PFSK-1 (cell line): Measurements from ENCODE around the gene PPP1R18.

ENCODE experiments used
- POLR2AphosphoS5 ChIP-seq: IDR thresholded peaks from 2 replicates; pipeline ENCODE4 v1.6.1; 2012; ENCODE audit warnings: low read depth, mild to moderate bottlenecking, control low read depth, low read length, moderate library complexity
- REST ChIP-seq, 2 experiments: IDR thresholded peaks; 2 replicates each; pipeline versions ENCODE4 v1.6.1 to v1.8.0; 2011 to 2012; ENCODE audit warnings: low read depth in 2 of 2, low read length in 2 of 2, control low read depth in 1 of 2, inconsistent platforms in 1 of 2, mild to moderate bottlenecking in 1 of 2, moderate library complexity in 1 of 2; ENCODE audit not compliant: insufficient read depth in 1 of 2
- SIN3A ChIP-seq: IDR thresholded peaks from 2 replicates; pipeline ENCODE4 v1.6.1; 2012; ENCODE audit warnings: mild to moderate bottlenecking, low read length, moderate library complexity, borderline replicate concordance; ENCODE audit not compliant: insufficient read depth
- TAF1 ChIP-seq: IDR thresholded peaks from 2 replicates; pipeline ENCODE4 v1.6.1; 2012; ENCODE audit warnings: low read length, control low read depth, borderline replicate concordance; ENCODE audit not compliant: insufficient read depth

- TF ChIP-seq POLR2AphosphoS5 (no peak), REST (IDR thresholded peaks at IDR 0.05; ENCODE audit: insufficient read depth in 1 of 2, low read depth in 2 of 2, low read length in 2 of 2) (no peak), SIN3A (no peak), TAF1 (no peak)
These were observed 9.7 kb downstream of the PPP1R18 start for GRCh38 chr6:30676660-30677285.
